MCF 10A (cell line): ENCODE measurements around the gene METTL1. TPM values are rescaled to one million over a fixed set of nuclear protein-coding genes. Genes with fewer than 3 reads are reported as not detected.

Experiments
- BruUV-seq: library from RNA; stranded (reverse); fragments of 400-500 nt; replicated peaks from 2 replicates; lab custom pipeline; 2021; lab: Mats Ljungman, UMichigan
- CTCF ChIA-PET: fragments of 300-600 bp; sonication (Branson Sonifier 250); formaldehyde crosslinking; extraction: SDS; loops from one replicate; lab custom pipeline; 2021; ENCODE audit warnings: antibody characterized with exemption, inconsistent platforms; lab: Yijun Ruan, JAX
- POLR2A ChIA-PET: fragments of 300-600, 350-650 bp; sonication (Branson Sonifier 250); formaldehyde crosslinking; extraction: SDS; loops from one replicate; lab custom pipeline; 2020; ENCODE audit warnings: antibody characterized with exemption, inconsistent platforms; lab: Yijun Ruan, JAX
- DNase-seq: peaks from one replicate; pipeline ENCODE4 v3.0.0-alpha.2; 2018; ENCODE audit not compliant: unreplicated experiment
- H3K27ac Mint-ChIP-seq: one replicate; pipeline ENCODE4 v1.8.0; 2022; ENCODE audit warnings: mild to moderate bottlenecking, low read depth, mixed read lengths; ENCODE audit not compliant: unreplicated experiment
- H3K27me3 Mint-ChIP-seq: one replicate; pipeline ENCODE4 v1.8.0; 2022; ENCODE audit warnings: mixed read lengths; ENCODE audit not compliant: insufficient read depth, unreplicated experiment
- H3K36me3 Mint-ChIP-seq: one replicate; pipeline ENCODE4 v1.8.0; 2022; ENCODE audit warnings: mild to moderate bottlenecking, moderate library complexity, mixed read lengths; ENCODE audit not compliant: insufficient read depth, unreplicated experiment
- H3K4me1 Mint-ChIP-seq: one replicate; pipeline ENCODE4 v1.8.0; 2022; ENCODE audit warnings: mixed read lengths; ENCODE audit not compliant: insufficient read depth, unreplicated experiment
- H3K4me3 Mint-ChIP-seq: one replicate; pipeline ENCODE4 v1.8.0; 2022; ENCODE audit warnings: mild to moderate bottlenecking, moderate library complexity, mixed read lengths; ENCODE audit not compliant: unreplicated experiment
- H3K9me3 Mint-ChIP-seq: one replicate; pipeline ENCODE4 v1.8.0; 2022; ENCODE audit warnings: mixed read lengths; ENCODE audit not compliant: unreplicated experiment
- intact Hi-C: fragments of 100-400 bp; cut with micrococcal nuclease; formaldehyde crosslinking; loops from 2 replicates; pipeline ENCODE4 v1.14.1; 2022
- total RNA-seq: library from RNA; stranded (reverse); gene quantifications from 2 replicates; pipeline ENCODE4 v1.2.3, GENCODE V29; 2022
- TF ChIP-seq, protein P1 (sequence below): fragments of 200-600 bp; IDR thresholded peaks from one replicate; pipeline ENCODE4 v1.8.0; 2022; ENCODE audit warnings: antibody characterized with exemption, mild to moderate bottlenecking; ENCODE audit not compliant: unreplicated experiment

The METTL1 gene
- total RNA-seq, 1 experiment from 2014 or later: 40.6 TPM

DNA sequence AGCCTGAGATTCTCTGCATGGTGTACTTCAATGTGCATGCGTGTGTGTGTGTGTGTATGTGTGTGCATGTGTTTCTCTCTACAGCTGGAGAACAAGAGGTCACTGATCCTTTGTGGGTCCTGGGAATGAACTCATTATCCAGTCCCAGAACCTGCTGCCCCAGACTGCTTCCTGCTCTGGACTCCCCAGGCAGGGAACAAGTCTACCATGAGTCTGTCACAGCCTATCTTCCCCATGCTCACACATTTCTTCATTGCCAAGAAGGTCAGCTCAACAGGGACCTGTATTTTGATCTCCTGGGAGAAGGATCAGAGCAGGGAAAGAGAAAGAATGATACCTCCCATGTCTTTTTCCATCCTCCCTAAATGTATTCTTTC, 30.5 kb downstream of the METTL1 start:
- H3K27me3 Mint-ChIP-seq: peaks cover 42% of the 10 kb centered on the region
- CTCF ChIA-PET: interaction anchor here (0.6 to 1.6 kb wide), 4 partner anchors 10 to 270 kb away, joined by 3 to 11 read pairs (median 4); no protein-coding TSS in a partner anchor
- TF ChIP-seq, protein P1, sequence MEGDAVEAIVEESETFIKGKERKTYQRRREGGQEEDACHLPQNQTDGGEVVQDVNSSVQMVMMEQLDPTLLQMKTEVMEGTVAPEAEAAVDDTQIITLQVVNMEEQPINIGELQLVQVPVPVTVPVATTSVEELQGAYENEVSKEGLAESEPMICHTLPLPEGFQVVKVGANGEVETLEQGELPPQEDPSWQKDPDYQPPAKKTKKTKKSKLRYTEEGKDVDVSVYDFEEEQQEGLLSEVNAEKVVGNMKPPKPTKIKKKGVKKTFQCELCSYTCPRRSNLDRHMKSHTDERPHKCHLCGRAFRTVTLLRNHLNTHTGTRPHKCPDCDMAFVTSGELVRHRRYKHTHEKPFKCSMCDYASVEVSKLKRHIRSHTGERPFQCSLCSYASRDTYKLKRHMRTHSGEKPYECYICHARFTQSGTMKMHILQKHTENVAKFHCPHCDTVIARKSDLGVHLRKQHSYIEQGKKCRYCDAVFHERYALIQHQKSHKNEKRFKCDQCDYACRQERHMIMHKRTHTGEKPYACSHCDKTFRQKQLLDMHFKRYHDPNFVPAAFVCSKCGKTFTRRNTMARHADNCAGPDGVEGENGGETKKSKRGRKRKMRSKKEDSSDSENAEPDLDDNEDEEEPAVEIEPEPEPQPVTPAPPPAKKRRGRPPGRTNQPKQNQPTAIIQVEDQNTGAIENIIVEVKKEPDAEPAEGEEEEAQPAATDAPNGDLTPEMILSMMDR: no peak
- no TSS peak for BruUV-seq
- DNase-seq: no peak
- intact Hi-C loops: no loop called here
- peaks cover 15% of the 10 kb centered on the region for H3K36me3 Mint-ChIP-seq
- H3K27ac Mint-ChIP-seq: no peak overlapping the region
- H3K4me1 Mint-ChIP-seq: peaks cover 17% of the 10 kb centered on the region
- POLR2A ChIA-PET: interaction anchor here (1.6 to 1.8 kb wide), 2 partner anchors 15 to 47 kb away, joined by 4 read pairs; no protein-coding TSS in a partner anchor
- H3K9me3 Mint-ChIP-seq: no peaks in the 10 kb centered on the region
- H3K4me3 Mint-ChIP-seq: no peak overlapping the region

DNA sequence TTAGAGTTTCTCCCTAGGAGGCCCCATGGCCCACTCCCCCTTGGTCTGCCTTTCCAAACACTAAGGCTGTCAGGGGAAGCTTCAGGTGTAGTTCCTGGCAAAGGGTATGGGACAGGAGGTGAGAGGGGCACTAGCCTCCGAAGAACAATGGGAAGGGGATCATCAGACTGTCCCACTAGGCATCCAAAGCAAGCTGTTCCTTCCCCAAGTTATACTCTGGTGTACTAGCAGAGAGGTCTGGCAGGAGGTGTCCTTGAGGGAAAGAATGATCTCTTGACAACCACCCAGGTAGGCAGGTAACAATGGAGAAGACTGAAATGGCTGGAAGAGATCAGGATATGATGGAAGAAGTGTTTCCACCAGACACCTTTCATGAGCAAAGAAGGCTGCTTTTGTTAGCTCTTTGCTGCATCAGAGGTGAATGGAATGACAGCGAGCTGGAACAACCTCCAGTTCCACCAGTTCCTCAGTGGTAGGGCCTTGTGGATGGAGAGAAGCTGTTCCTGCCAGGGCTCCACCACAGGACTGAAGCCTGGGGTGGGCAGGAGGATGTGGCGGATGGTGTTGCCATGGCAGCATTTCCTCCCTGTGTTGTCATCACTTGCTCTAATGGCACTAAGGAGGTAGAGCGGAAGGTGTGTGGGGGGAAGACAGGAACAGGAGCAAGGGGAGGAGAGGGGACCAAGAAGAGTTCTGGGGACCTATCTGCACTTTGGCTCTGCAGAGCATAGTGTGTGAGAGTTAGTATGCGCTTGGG, 31.1 kb downstream of the METTL1 start:
- Mint-ChIP-seq H3K27me3 (peaks cover 47% of the 10 kb centered on the region), H3K27ac (no peak overlapping the region), H3K4me1 (peaks cover 14% of the 10 kb centered on the region), H3K36me3 (peaks cover 10% of the 10 kb centered on the region), H3K9me3 (no peaks in the 10 kb centered on the region), H3K4me3 (no peak overlapping the region)
- ChIA-PET CTCF (interaction anchor here (0.6 to 1.6 kb wide), 3 partner anchors 15 to 270 kb away, joined by 3 to 11 read pairs (median 4); no protein-coding TSS in a partner anchor), POLR2A (interaction anchor here (0.6 to 1.8 kb wide), 3 partner anchors 15 to 174 kb away, joined by 4 read pairs; no protein-coding TSS in a partner anchor)
- no peak for DNase-seq
- TF ChIP-seq, protein P1: no peak
- intact Hi-C loops: no loop called here
- BruUV-seq: no TSS peak

DNA sequence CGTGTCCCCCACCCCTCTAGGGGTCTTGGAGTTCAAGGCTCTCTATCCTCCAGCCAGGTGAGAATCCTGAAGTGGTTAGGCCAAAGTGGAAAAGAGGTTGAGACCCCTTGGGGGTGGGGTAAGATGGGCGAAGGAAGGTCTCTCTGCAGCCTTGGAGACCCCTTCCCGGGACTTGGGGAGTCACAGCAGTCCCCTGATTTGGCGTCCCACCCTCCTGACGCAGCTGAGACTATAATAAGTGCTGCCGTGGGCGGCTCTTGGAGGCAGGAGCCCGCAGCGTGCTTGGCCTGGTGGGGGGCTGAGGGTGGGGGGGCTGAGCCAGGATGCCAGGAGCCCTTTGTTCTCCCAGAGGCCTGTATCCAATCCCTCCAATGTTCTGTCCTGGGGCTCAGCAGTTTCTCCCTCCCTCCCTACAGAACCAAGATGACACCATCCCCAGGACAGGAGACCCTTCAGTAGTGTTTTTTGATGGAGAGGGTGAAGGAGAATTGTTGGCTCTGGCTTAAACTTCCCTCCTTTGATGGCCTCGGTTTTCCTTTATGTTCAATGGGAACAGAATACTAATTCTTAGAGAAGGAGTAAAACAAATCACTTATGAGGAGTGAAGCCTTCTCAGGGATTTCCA, 31.9 kb downstream of the METTL1 start:
- ChIA-PET CTCF (interaction anchor here (1.2 kb wide), 1 partner anchor 157 kb away, joined by 4 read pairs; no protein-coding TSS in a partner anchor), POLR2A (interaction anchor here (1.6 kb wide), 1 partner anchor 14 kb away, joined by 4 read pairs; no protein-coding TSS in a partner anchor)

More for the DNA sequence above, 31.9 kb downstream of the METTL1 start:
- Mint-ChIP-seq H3K36me3 (peaks cover 10% of the 10 kb centered on the region), H3K4me1 (peaks cover 11% of the 10 kb centered on the region), H3K9me3 (no peaks in the 10 kb centered on the region), H3K4me3 (no peak overlapping the region), H3K27me3 (peaks cover 55% of the 10 kb centered on the region), H3K27ac (no peak overlapping the region)
- no TSS peak for BruUV-seq
- no peak for DNase-seq
- intact Hi-C loops: no loop called here
- TF ChIP-seq, protein P1: no peak
